AG09319 (cell line): ENCODE data around the gene PRKACB.
"Not testable (repeated sequence)": the region's sequence is repeated elsewhere in the genome, so short reads cannot be mapped to it uniquely, and the experiment has no call there.

Experiments used
- DNase-seq: peaks from one replicate; pipeline ENCODE4 v3.0.0-alpha.2; 2010; ENCODE audit warnings: low read depth; ENCODE audit errors: extremely low read depth
- TF ChIP-seq, protein P1 (sequence below): IDR thresholded peaks from 2 replicates; pipeline ENCODE4 v1.5.1; 2011; ENCODE audit warnings: low read depth, mild to moderate bottlenecking, inconsistent platforms, low read length, moderate library complexity

Gene PRKACB

DNA sequence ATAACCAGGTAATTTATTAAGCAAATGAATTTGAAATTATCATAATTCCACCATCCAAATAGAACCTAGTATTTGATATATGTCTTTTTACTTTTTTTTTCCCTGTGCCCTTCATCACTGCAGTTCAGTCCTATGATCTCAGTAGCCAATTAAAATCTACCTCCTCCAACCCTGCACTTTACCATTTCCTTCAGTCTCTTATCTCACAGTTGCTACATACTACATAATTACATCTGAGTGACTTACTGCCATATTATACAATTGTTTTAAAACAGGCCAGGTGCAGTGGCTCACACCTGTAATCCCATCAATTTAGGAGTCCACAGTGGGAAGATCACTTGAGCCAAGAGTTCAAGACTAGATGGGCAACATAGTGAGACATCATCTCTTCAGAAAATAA is 73.2 kb downstream of the PRKACB start:
- no peak for DNase-seq
- TF ChIP-seq, protein P1, sequence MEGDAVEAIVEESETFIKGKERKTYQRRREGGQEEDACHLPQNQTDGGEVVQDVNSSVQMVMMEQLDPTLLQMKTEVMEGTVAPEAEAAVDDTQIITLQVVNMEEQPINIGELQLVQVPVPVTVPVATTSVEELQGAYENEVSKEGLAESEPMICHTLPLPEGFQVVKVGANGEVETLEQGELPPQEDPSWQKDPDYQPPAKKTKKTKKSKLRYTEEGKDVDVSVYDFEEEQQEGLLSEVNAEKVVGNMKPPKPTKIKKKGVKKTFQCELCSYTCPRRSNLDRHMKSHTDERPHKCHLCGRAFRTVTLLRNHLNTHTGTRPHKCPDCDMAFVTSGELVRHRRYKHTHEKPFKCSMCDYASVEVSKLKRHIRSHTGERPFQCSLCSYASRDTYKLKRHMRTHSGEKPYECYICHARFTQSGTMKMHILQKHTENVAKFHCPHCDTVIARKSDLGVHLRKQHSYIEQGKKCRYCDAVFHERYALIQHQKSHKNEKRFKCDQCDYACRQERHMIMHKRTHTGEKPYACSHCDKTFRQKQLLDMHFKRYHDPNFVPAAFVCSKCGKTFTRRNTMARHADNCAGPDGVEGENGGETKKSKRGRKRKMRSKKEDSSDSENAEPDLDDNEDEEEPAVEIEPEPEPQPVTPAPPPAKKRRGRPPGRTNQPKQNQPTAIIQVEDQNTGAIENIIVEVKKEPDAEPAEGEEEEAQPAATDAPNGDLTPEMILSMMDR = no peak

- TF ChIP-seq, protein P1 = no peak
- no peak for DNase-seq
These were observed 79.8 kb downstream of the PRKACB start for GRCh38 chr1:84223751-84224432.

- TF ChIP-seq, protein P1 = no peak
- DNase-seq = no peak
These were observed 80.8 kb downstream of the PRKACB start for GRCh38 chr1:84224905-84225304.

DNA sequence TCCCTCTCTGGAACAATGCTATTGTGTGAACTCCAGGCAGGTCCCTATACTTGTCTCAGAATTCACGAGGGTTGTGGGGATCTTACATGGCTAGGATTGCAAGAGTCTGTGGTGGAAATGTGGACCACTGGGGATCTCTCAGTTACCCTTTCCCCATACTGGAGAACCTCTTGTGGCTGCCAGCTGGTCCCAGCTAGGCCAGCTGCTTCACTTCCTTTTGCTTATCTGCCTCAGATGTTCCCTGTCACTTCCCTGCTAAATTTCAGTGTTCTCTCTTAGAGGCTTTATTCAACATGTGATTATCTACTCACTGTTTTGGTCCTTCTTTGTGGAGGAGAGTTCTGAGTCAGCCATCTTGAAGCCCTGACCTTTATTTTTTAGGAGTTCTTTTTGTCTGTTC is 81.6 kb downstream of the PRKACB start:
- TF ChIP-seq, protein P1 = no peak
- DNase-seq = no peak

DNA sequence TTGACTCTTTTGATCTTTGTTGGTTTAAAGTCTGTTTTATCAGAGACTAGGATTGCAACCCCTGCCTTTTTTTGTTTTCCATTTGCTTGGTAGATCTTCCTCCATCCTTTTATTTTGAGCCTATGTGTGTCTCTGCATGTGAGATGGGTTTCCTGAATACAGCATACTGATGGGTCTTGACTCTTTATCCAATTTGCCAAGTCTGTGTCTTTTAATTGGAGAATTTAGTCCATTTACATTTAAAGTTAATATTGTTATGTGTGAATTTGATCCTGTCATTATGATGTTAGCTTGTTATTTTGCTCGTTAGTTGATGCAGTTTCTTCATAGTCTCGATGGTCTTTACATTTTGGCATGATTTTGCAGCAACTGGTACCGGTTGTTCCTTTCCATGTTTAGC is 88.6 kb downstream of the PRKACB start:
- not testable (repeated sequence) for DNase-seq

DNA sequence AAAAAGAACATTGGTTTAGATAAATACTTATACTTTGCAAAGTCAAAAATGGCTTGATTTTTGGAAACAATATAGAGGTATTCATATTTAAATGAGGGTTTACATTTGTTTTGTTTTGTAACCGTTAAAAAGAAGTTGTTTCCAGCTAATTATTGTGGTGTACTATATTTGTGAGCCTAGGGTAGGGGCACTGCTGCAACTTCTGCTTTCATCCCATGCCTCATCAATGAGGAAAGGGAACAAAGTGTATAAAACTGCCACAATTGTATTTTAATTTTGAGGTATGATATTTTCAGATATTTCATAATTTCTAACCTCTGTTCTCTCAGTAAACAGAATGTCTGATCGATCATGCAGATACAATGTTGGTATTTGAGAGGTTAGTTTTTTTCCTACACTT is 92.2 kb downstream of the PRKACB start:
- DNase-seq = no peak
- TF ChIP-seq, protein P1 = no peak

DNA sequence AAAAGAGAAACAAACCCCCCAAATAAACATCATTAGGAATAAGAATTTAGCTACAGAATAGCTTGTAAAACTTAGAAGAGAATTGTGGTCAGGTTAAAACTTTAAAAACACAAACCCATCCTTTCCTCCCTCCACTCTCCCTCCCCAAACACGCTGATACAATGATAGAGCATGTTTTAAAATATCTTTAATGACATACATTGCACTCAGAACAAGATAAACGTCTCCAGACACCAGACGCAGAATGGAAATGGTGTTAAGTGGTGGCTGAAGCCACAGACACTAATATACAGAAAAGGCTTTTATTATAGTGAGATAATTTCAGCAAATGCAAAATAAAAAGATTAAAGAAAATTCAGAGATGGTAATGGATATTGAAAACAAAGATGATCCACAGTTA is 98.6 kb downstream of the PRKACB start:
- DNase-seq = no peak
- TF ChIP-seq, protein P1 = no peak

GRCh38 chr1:84245563-84245962 is 101.5 kb downstream of the PRKACB start:
- DNase-seq = no peak
- TF ChIP-seq, protein P1 = no peak
